ENCODE measurements around the gene NCAPD3.

DNA sequence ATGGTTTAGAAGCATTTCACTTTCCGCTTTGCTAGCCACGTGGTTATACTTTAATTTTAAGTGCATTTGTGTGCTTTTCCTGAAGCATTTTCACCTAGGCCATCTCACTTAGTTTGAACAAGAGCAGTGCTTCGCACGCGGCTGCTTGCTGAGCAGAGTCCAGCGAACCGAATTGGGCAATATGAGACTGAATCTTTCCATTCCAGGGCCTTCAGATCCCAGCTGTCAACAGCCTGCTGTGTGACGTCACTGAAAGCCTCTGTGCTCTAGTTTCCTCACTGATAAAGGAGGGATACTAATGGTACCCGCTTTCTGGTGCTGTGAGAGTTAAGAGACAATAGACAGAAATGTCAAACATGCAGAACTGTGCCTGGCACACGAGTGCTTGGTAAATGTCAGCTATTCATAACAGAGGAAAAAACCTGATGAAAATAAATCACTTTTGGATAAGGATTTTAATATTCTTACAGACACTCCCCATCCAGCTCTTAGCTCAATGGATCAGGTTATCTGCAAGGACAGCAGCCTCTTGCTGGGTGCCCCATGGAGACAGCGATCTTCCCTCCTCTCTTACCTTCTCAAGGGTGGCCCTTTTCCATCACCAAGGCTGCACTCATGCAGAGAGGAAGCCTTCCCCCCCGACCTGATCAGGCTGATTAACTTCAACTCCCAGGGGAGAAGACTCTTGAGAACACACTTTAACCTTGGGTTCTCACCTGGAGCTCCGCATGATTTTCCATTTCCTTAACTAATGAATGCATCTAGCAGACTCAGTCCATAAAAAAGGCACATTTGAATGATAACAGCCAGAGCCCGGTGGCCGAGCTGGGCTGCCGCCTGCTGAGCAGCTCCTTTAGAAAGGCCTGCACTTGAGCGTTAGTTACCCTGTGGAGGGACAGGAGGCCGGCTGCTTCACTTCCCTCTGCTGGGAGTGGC, 48.9 kb upstream of the NCAPD3 start:
- TF ChIP-seq OSR1 (CRISPR knock-in tag; IDR thresholded peaks at IDR 0.05), result no peak
- no peak for TF ChIP-seq CSDC2 (CRISPR knock-in tag; IDR thresholded peaks at IDR 0.05)
- no peak for TF ChIP-seq ZNF565 (CRISPR knock-in tag; conservative IDR thresholded peaks at IDR 0.05; ENCODE audit: low read depth)
- TF ChIP-seq GLIS3 (CRISPR knock-in tag; IDR thresholded peaks at IDR 0.05), result no peak
- TF ChIP-seq, protein P1, sequence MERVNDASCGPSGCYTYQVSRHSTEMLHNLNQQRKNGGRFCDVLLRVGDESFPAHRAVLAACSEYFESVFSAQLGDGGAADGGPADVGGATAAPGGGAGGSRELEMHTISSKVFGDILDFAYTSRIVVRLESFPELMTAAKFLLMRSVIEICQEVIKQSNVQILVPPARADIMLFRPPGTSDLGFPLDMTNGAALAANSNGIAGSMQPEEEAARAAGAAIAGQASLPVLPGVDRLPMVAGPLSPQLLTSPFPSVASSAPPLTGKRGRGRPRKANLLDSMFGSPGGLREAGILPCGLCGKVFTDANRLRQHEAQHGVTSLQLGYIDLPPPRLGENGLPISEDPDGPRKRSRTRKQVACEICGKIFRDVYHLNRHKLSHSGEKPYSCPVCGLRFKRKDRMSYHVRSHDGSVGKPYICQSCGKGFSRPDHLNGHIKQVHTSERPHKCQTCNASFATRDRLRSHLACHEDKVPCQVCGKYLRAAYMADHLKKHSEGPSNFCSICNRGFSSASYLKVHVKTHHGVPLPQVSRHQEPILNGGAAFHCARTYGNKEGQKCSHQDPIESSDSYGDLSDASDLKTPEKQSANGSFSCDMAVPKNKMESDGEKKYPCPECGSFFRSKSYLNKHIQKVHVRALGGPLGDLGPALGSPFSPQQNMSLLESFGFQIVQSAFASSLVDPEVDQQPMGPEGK (CRISPR knock-in tag; IDR thresholded peaks at IDR 0.05; ENCODE audit: borderline replicate concordance), result no peak
- TF ChIP-seq, protein P2, sequence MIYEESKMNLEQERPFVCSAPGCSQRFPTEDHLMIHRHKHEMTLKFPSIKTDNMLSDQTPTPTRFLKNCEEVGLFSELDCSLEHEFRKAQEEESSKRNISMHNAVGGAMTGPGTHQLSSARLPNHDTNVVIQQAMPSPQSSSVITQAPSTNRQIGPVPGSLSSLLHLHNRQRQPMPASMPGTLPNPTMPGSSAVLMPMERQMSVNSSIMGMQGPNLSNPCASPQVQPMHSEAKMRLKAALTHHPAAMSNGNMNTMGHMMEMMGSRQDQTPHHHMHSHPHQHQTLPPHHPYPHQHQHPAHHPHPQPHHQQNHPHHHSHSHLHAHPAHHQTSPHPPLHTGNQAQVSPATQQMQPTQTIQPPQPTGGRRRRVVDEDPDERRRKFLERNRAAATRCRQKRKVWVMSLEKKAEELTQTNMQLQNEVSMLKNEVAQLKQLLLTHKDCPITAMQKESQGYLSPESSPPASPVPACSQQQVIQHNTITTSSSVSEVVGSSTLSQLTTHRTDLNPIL (CRISPR knock-in tag; IDR thresholded peaks at IDR 0.05; ENCODE audit: low read depth), result no peak
- TF ChIP-seq TCF4 (CRISPR knock-in tag; IDR thresholded peaks at IDR 0.05; ENCODE audit: borderline replicate concordance), result no peak
- TF ChIP-seq, protein P3, sequence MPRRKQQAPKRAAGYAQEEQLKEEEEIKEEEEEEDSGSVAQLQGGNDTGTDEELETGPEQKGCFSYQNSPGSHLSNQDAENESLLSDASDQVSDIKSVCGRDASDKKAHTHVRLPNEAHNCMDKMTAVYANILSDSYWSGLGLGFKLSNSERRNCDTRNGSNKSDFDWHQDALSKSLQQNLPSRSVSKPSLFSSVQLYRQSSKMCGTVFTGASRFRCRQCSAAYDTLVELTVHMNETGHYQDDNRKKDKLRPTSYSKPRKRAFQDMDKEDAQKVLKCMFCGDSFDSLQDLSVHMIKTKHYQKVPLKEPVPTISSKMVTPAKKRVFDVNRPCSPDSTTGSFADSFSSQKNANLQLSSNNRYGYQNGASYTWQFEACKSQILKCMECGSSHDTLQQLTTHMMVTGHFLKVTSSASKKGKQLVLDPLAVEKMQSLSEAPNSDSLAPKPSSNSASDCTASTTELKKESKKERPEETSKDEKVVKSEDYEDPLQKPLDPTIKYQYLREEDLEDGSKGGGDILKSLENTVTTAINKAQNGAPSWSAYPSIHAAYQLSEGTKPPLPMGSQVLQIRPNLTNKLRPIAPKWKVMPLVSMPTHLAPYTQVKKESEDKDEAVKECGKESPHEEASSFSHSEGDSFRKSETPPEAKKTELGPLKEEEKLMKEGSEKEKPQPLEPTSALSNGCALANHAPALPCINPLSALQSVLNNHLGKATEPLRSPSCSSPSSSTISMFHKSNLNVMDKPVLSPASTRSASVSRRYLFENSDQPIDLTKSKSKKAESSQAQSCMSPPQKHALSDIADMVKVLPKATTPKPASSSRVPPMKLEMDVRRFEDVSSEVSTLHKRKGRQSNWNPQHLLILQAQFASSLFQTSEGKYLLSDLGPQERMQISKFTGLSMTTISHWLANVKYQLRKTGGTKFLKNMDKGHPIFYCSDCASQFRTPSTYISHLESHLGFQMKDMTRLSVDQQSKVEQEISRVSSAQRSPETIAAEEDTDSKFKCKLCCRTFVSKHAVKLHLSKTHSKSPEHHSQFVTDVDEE (CRISPR knock-in tag; IDR thresholded peaks at IDR 0.05), result no peak
- TF ChIP-seq ISL1 (CRISPR knock-in tag; IDR thresholded peaks at IDR 0.05), result no peak
- TF ChIP-seq SNAI2 (CRISPR knock-in tag; IDR thresholded peaks at IDR 0.05), result no peak
- no peak for TF ChIP-seq ZC3H10 (CRISPR knock-in tag; IDR thresholded peaks at IDR 0.05)
